ENCODE results near the gene SRL.

GRCh38 chr16:4182581-4183236 lies 59.2 kb downstream of the SRL start:
- TF ChIP-seq CTCF (IDR thresholded peaks at IDR 0.05) (no peak), POLR2AphosphoS5 (IDR thresholded peaks at IDR 0.05) (no peak), POLR2A (IDR thresholded peaks at IDR 0.05) (no peak)

All from prostate gland (tissue), 2 donors.